Activated T-cell treated with anti-CD3 and anti-CD28 coated beads for 24 hours (primary cell): ENCODE measurements around the gene ITSN1.

Source experiments
- DNase-seq: peaks from one replicate; pipeline ENCODE4 v3.0.0-alpha.2; 2020; ENCODE audit warnings: low read depth

Gene ITSN1

DNA sequence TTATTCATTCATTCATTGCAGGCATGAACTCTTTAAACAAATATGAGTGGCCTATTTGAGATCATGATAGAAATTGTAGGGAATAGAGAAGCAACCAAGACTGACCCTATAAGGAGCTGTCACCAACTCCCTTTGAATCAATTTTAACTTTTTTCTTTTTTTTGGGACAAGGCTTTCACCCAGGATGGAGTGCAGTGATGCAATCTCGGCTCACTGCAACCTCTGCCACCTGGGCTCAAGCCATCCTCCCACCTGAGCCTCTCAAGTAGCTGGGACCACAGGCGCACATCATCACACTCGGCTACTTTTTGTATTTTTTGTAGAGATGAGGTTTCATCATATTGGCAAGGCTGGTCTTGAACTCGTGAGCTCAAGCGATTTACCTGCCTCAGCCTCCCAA lies 290.4 kb downstream of the ITSN1 start:
- no peak for DNase-seq

DNA sequence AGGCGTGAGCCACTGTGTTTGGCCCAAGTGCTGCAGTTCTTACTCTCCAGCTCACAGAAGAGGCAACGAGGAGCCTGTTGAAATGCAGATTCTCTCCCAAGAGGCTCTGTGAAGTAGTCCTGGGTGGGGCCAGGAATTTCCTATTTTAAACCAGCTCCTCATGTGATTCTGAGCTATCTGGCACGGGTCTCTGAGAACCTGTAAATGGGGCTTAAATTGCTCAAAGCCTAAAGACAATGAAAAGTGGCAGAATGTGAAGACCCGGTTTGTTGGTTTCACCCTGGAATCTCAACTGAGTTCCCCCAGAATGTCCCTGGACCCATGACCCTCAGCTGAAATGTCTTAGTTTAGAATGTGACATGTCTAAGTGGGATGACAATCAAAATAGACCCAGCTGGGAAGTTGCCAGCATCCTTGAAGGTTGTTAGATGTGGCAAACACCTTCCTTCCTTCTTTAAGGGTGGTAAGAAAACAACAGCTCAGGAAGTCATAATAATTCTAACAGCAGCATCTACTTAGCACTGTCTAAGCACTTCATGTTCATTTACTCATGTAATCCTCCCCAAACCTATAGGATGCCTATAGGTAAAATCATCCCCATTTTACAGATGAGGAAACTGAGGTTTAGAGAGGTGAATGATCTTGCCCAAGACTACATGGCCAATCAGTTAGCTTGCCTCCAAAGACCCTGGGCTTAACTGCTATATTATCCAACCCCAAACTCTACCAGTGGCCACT lies 294.2 kb downstream of the ITSN1 start:
- DNase-seq, result no peak

DNA sequence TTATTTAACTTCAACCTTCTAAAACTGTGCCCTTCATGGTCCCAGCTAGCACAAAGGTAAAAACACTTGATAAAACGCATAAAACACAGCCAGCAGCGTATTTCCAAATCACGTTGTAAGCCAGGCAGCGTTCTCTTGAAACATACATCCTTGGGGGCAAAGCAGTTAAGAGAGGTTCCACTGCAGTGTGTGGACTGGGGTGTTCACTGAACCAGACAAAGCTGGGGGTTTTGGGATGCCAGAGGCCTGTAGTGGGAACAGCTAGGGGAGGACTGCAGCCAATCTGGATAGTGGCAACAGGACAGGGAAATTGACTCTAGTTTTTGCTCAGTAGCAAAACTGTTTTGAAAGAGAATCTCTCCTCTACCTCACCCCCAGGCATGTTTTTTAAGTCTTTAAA lies 294.8 kb downstream of the ITSN1 start:
- DNase-seq, result no peak

DNA sequence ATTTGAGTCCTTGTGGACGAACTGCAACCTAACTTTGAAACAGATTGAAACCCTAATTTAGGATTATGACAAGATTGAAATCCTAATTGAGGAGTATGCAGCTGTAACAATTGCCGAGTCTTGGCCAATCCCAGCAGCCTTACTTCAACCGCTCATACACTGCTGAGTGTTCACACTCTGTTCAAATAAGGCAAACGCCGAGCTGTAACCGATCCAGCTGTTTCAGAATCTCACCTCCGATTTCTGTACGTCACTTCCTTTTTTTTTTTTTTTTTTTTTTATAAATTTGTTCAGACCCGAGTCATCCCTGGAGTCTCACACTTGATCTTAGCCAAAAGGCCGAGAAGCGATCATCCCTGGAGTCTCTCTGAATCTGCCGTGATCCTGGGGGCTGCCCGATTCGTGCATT lies 295.6 kb downstream of the ITSN1 start:
- DNase-seq, result no peak

DNA sequence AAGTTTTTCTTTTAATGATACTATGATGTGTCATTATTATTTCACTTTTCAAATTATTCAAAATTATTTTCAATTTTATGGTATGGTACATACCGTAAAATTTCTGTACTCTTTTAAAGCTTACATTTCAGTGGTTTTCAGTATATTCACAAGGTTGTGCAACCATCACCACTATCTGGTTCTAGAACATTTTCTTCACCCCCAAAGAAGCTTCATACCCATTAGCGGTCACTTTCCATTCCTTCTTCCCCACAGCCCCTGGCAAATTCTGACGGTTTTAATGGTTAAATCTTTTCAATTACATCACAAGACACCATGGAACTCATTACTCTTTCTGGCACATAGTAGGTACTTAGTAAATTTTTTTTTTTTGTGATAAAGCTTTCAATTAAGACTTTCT lies 296.1 kb downstream of the ITSN1 start:
- DNase-seq, result no peak

DNA sequence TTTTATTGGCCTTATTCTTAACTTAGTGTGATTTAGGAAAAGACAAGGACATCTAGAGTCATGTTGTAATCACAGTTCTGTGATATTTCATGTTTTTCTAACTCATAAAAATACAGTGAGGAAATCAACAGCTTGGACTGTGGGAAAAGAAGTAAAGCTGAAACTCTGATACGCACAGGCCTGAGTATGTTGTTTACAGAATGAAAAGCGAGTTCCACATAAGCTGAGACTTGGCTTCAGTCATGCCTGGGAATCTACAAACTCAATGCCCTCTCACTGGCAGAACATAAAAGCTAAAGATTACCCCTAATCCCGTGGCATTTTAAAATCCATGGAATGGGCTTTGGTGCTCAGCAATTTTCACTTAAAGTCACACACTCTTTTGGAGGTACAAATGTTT lies 296.9 kb downstream of the ITSN1 start:
- no peak for DNase-seq

DNA sequence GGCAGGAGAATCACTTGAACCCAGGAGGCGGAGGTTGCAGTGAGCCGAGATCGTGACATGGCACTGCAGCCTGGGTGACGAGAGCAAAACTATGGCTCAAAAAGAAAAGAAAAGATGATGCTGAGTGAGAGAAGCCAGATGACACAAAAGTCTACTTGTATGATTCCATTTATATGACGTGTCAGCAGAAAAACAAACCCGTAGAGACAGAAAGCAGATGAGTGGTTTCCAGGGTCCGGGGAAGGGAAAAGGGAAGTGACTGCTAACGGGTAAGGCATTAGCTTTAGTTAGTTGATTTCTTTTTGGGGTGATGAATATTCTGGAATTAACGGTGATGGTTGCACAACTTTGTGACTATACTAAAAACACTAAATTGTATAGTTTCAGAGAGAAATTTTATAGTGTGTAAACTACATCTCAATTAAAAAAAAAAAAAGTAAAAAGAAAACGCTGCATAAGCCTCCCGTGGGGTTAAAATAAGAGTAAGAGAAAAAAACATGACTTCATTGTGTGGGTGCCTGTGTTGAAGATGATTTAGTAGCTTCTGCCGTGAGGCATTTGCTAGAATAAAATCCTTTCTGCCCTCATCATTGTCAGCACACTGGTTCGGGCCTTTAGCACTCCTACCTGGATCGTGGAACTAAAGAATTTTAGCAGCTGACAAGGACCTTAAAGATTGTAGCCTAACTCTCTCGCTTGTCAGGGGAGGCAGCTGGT lies 298.0 kb downstream of the ITSN1 start:
- DNase-seq, result no peak

DNA sequence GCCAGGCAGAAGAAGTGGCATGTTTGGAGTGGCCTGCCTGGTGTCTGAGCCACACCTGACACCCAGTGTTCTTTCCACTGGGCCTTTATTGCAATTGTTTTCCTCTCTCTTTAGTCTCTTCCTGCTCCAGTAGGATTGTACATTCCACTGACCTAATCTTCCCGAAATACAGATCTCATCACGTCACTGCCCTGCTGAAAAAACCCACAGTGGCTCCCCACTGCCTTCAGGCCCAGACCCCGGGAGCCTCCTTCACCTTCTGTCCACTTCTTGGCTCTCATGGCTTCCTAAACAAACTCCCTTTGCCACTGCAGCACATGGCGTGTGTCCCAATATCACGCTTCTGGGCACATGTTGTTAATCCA lies 298.6 kb downstream of the ITSN1 start:
- DNase-seq, result no peak

DNA sequence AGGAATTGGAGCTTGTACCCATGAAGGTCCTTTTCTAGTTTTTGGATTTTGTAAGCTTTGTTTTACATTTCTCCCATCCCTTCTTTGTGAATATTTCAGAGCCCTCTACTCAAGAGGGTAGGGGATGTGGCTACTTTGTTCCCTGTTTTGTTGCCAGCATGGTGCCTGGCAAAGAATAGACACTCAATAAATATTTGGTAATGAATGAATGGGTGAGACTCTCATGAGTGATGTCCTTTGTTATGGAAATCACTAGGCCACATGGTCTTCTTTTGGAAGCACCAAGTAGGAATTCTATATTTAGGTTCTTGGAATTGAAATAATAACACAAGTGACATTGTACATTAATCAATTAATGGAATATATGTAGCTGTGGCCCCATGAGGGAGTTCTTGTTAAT lies 300.1 kb downstream of the ITSN1 start:
- no peak for DNase-seq

DNA sequence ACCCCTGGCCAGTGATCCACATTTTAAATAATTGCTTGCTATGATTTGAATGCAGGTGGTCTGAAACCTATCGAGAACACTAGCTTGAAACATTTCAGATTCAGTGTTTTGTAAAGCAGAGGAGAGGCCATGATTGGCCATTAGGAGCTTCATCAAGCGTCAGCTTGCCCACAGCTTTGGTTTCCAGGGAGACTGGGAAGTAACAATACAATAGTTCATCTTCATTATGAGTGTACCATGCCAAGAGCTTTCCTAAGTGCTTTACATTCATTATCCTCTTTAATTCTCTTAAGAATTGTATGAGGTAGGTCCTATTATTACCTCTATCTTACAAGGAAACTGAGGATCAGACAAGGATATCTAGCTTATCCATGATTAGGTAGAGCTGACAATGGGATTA lies 301.0 kb downstream of the ITSN1 start:
- DNase-seq, result no peak

DNA sequence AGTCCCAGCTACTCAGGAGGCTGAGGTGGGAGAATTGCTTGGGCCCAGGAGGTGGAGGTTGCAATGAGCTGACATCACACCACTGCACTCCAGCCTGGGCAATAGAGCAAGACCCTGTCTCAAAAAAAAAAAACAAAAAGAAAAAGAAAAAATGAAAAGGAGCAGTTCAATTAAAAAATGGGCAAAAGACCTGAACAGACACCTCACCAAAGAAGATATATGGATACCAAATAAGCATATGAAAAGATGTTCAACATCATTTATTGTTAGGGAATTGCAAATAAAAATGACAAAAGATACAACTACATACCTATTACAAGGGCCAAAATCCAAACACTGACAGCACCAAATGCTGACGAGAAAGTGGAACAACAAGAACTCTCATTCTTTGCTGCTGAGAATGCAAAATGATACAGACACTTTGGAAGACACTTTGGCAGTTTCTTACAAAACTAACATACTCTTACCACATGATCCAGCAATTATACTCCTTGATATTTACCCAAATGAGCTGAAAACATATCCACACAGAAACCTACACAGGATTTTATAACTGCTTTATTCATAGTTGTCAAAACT lies 302.0 kb downstream of the ITSN1 start:
- no peak for DNase-seq

DNA sequence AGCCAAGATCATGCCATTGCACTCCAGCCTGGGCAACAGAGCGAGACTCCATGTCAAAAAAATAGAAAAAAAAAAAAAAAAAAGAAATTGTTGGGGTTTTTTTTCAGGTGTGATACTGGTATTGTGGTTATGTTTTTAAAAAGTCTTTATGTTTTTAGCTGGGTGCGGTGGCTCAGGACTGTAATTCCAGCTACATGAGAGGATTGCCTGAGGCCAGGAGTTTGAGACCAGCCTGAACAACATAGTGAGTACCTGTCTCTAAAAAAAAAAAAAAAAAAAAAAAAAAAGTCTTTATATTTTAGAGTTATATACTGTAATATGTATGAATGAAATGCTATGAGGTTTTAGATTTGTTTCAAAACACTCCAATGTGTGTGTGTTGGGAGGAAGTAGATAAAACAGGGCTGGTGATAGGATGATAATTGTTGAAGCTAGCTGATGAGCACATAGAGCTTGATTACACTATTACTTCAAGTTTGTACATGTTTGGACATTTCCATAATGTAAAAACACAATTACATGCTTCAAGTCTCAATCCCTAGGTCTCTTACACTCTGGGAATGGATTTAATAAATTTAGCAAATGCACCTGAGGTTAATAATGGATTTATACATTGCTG lies 303.5 kb downstream of the ITSN1 start:
- no peak for DNase-seq

DNA sequence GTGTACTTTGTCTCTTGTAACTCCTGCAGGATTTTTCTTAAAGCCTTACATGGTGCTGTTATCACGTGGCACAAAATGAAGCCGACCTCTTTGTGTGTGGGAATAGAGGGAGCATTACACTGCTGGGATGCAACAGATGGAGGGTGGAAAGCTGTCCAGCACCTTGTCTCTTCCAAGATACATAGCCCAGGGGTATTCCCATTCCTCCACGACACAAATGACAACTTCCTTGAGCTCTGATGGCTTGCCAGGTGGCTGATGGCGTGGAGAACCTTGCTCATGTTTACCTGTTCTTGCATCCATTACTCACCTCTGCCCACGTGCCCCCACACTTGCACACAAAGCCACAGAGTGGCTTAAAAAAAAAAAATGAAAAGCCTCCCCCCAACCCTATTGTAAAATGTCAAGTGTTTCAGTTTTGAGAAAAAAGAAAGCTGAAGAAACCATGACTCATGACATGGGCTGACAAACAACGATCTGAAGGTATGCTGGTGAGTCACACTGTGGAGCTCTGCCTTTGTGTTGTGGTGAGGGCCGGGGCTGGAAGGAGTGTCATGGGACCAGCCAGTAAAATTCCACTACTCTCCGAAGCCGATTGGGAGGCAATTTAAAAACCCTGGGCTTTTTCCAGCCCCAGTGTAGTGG lies 305.3 kb downstream of the ITSN1 start:
- peak; percentile 81 for DNase-seq

DNA sequence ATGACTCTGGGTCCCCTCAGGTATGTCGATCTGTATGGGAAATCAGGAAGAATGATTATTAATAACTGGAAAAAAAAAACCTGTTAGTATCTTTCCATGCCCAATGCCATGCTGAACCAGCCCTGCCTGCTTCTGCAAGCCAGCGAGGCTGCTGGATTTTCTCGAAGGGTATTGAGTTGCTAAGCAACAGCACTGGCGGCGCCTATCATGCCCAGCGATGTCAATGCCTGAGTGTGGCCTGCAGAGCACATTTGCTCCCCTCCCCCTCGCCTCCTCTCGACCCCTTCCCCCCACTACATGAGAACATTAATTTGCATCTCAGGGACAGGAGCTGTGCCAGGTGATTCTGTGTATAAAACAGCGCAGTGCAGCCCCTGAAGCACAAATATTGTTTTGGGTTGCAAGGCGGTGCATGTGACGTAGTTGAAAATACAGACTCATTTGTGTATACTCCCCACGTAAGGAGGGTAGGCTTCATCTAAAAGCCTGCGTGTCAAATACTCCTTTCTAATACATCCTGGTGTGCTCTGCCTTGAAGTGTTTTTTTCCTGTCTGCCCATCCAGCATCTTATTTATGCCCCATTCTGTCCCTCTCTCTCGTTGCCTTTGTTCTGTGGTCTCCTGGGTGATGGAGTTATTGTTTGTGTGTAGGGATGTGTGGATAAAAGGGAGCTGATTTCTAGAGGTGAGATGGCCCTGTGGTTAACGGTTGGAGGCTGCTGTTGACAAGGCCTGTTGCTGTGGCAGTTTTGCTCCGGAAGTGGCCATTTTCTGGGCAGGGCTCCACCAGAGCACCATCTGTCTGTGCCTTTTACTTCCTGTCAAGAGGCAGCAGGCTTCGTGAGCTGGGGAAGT lies 306.0 kb downstream of the ITSN1 start:
- peak; percentile 69 for DNase-seq

DNA sequence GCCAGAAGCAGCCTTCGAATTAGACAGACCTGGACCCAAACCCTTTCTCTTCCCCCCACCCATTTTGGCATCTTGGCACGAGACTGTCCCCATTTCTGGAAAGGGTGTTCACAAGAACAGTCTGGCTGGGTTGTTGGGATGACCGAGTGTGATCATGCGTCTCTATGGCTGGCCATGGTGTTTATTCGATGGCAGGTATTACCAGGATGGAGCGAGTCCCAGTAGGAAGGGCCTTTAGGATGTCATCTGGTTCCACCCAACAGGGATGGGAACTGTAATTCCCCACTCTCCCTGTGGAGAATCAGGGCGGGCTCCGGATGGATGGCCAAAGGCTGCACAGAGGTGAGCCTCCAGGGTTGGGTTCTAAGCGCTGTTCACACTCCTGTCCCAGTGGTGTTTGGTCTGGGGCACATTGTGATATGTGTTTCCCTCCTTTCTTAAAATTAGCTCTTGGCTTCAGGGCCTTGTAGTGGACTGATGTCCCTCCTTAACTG lies 306.7 kb downstream of the ITSN1 start:
- DNase-seq, result no peak
